ENCODE results near the gene VEGFD. TPM values are rescaled to one million over a fixed set of nuclear protein-coding genes. Genes with fewer than 3 reads are reported as not detected.

The VEGFD gene
- total RNA-seq, 1 donor from 2014 or later: 0.56 TPM

DNA sequence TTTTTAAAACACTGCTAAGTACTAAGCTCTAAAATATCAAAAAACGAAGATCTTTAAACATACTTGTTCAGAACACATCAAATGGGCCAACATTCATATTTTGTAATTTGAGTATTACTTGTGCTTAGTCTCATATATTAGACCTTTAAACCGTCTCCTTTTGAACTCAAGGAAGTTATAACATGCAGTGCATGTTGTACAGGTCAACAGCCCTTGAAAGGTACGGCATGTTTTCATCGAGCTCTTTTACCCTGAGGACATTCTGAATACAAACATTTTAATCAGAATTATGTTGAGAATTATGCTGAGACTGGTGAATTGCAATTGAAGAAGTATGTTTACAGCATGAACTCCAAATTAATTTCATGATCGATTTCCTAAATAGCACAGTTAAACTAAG is 61.7 kb downstream of the VEGFD start:
- H3K4me1 Mint-ChIP-seq (ENCODE audit: unreplicated experiment): no peaks in the 10 kb centered on the region
- no peaks in the 10 kb centered on the region for H3K36me3 Mint-ChIP-seq (ENCODE audit: low read depth, unreplicated experiment)
- no peak for TF ChIP-seq CTCF (IDR thresholded peaks at IDR 0.05; ENCODE audit: unreplicated experiment)
- no peaks in the 10 kb centered on the region for H3K9me3 Mint-ChIP-seq (ENCODE audit: unreplicated experiment)
- no peak overlapping the region for H3K27ac Mint-ChIP-seq (ENCODE audit: unreplicated experiment)
- H3K4me3 Mint-ChIP-seq (ENCODE audit: unreplicated experiment): no peak overlapping the region
- no peak for DNase-seq (ENCODE audit: low spot score)
- no peaks in the 10 kb centered on the region for H3K27me3 Mint-ChIP-seq (ENCODE audit: unreplicated experiment)

- DNase-seq (ENCODE audit: low spot score): no peak
- Mint-ChIP-seq H3K36me3 (ENCODE audit: low read depth, unreplicated experiment) (no peaks in the 10 kb centered on the region), H3K27me3 (ENCODE audit: unreplicated experiment) (no peaks in the 10 kb centered on the region), H3K27ac (ENCODE audit: unreplicated experiment) (no peak overlapping the region), H3K4me3 (ENCODE audit: unreplicated experiment) (no peak overlapping the region), H3K4me1 (ENCODE audit: unreplicated experiment) (no peaks in the 10 kb centered on the region), H3K9me3 (ENCODE audit: unreplicated experiment) (no peaks in the 10 kb centered on the region)
- no peak for TF ChIP-seq CTCF (IDR thresholded peaks at IDR 0.05; ENCODE audit: unreplicated experiment)
Observed at GRCh38 chrX:15322072-15322471, 62.1 kb downstream of the VEGFD start.

GRCh38 chrX:15321447-15321846 is 62.8 kb downstream of the VEGFD start:
- no peaks in the 10 kb centered on the region for H3K4me1 Mint-ChIP-seq (ENCODE audit: unreplicated experiment)
- no peak for TF ChIP-seq CTCF (IDR thresholded peaks at IDR 0.05; ENCODE audit: unreplicated experiment)
- DNase-seq (ENCODE audit: low spot score): no peak
- H3K36me3 Mint-ChIP-seq (ENCODE audit: low read depth, unreplicated experiment): no peaks in the 10 kb centered on the region
- H3K27me3 Mint-ChIP-seq (ENCODE audit: unreplicated experiment): no peaks in the 10 kb centered on the region
- H3K27ac Mint-ChIP-seq (ENCODE audit: unreplicated experiment): no peak overlapping the region
- no peak overlapping the region for H3K4me3 Mint-ChIP-seq (ENCODE audit: unreplicated experiment)
- H3K9me3 Mint-ChIP-seq (ENCODE audit: unreplicated experiment): no peaks in the 10 kb centered on the region

DNA sequence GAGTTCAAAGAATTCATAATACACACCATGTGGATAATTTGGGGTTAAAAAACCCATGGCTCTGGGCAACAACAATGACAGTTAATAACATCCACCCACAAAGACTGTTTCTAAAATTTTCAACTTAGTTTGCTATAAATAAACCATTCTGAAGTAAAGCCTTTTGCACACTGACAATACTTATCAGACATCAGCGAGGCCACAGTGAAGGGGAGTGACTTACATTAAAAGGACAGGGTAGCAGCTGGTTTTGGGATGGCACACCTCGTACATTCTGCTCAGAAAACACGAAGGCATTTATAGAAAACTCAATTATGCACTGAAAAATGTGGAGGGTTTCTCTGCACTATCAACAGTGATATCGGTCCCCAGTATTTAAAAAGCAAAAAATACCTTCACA is 63.9 kb downstream of the VEGFD start:
- Mint-ChIP-seq H3K4me1 (ENCODE audit: unreplicated experiment) (no peaks in the 10 kb centered on the region), H3K27me3 (ENCODE audit: unreplicated experiment) (no peaks in the 10 kb centered on the region), H3K9me3 (ENCODE audit: unreplicated experiment) (no peaks in the 10 kb centered on the region), H3K36me3 (ENCODE audit: low read depth, unreplicated experiment) (no peaks in the 10 kb centered on the region), H3K27ac (ENCODE audit: unreplicated experiment) (no peak overlapping the region), H3K4me3 (ENCODE audit: unreplicated experiment) (no peak overlapping the region)
- no peak for DNase-seq (ENCODE audit: low spot score)
- TF ChIP-seq CTCF (IDR thresholded peaks at IDR 0.05; ENCODE audit: unreplicated experiment): no peak

- no peak overlapping the region for H3K4me3 Mint-ChIP-seq (ENCODE audit: unreplicated experiment)
- no peaks in the 10 kb centered on the region for H3K27me3 Mint-ChIP-seq (ENCODE audit: unreplicated experiment)
- no peak overlapping the region for H3K27ac Mint-ChIP-seq (ENCODE audit: unreplicated experiment)
- no peak for TF ChIP-seq CTCF (IDR thresholded peaks at IDR 0.05; ENCODE audit: unreplicated experiment)
- no peaks in the 10 kb centered on the region for H3K4me1 Mint-ChIP-seq (ENCODE audit: unreplicated experiment)
- DNase-seq (ENCODE audit: low spot score): no peak
- no peaks in the 10 kb centered on the region for H3K36me3 Mint-ChIP-seq (ENCODE audit: low read depth, unreplicated experiment)
- H3K9me3 Mint-ChIP-seq (ENCODE audit: unreplicated experiment): no peaks in the 10 kb centered on the region
Observed at GRCh38 chrX:15319075-15319474, 65.1 kb downstream of the VEGFD start.
